PC-9 (cell line): ENCODE data around the gene FCN3. TPM values are rescaled to one million over a fixed set of nuclear protein-coding genes. Genes with fewer than 3 reads are reported as not detected.
A peak's percentile ranks its signal among the peaks of the same experiment; 100 is the strongest.

Source experiments
- BruUV-seq: library from RNA; stranded (reverse); fragments of 400-500 nt; replicated peaks from 2 replicates; lab custom pipeline; 2021; lab: Mats Ljungman, UMichigan
- CTCF ChIA-PET: fragments of 300-600 bp; sonication (Branson Sonifier 250); formaldehyde crosslinking; loops from one replicate; lab custom pipeline; 2022; ENCODE audit warnings: antibody characterized with exemption; lab: Charles Lee
- POLR2A ChIA-PET: fragments of 300-600 bp; sonication (Branson Sonifier 250); formaldehyde crosslinking; loops from one replicate; lab custom pipeline; 2022; ENCODE audit warnings: antibody characterized with exemption; ENCODE audit not compliant: unreplicated experiment; lab: Charles Lee
- DNase-seq, 2 experiments: peaks; one replicate each; pipeline versions ENCODE4 v3.0.0 to v3.0.0-alpha.2; 2015 to 2022; ENCODE audit warnings: mixed read lengths in 1 of 2
- H2AFZ ChIP-seq: fragments of 200-600 bp; sonication (generic); 2 replicates; pipeline ENCODE4 v1.8.1; 2017; ENCODE audit warnings: antibody characterized with exemption
- H3F3A ChIP-seq: fragments of 200-600 bp; sonication (generic); 2 replicates; pipeline ENCODE4 v1.8.1; 2017; ENCODE audit warnings: antibody characterized with exemption, mild to moderate bottlenecking, low read depth; ENCODE audit not compliant: insufficient read depth
- H3K27ac ChIP-seq: fragments of 200-600 bp; sonication (generic); 2 replicates; pipeline ENCODE4 v1.6.1; 2016; ENCODE audit warnings: mixed run types
- H3K27me3 ChIP-seq: fragments of 200-600 bp; sonication (generic); 2 replicates; pipeline ENCODE4 v1.6.1; 2016; ENCODE audit warnings: low read depth, mixed run types; ENCODE audit not compliant: insufficient read depth
- H3K36me3 ChIP-seq: fragments of 200-600 bp; sonication (generic); 2 replicates; pipeline ENCODE4 v1.6.1; 2016; ENCODE audit warnings: low read depth, mixed run types
- H3K4me1 ChIP-seq: fragments of 200-600 bp; sonication (generic); replicated peaks from 2 replicates; pipeline ENCODE4 v1.6.1; 2016; ENCODE audit warnings: mixed run types; ENCODE audit not compliant: insufficient read depth
- H3K4me2 ChIP-seq: fragments of 200-600 bp; sonication (generic); 2 replicates; pipeline ENCODE4 v1.6.1; 2017; ENCODE audit warnings: mixed run types
- H3K4me3 ChIP-seq: fragments of 200-600 bp; sonication (generic); 2 replicates; pipeline ENCODE4 v1.6.1; 2016; ENCODE audit warnings: mixed run types
- H3K79me2 ChIP-seq: fragments of 200-600 bp; sonication (generic); 2 replicates; pipeline ENCODE4 v1.6.1; 2017; ENCODE audit warnings: low read depth, mixed run types
- H3K9me2 ChIP-seq: fragments of 200-600 bp; sonication (generic); 2 replicates; pipeline ENCODE4 v1.8.1; 2017; ENCODE audit warnings: mild to moderate bottlenecking; ENCODE audit not compliant: insufficient read depth
- H3K9me3 ChIP-seq: fragments of 200-600 bp; sonication (generic); 2 replicates; pipeline ENCODE4 v1.8.1; 2016; ENCODE audit warnings: low read depth; ENCODE audit not compliant: insufficient read depth
- H4K20me1 ChIP-seq: fragments of 200-600 bp; sonication (generic); 2 replicates; pipeline ENCODE4 v1.8.1; 2017; ENCODE audit not compliant: insufficient read depth
- CTCF ChIP-seq: fragments of 200-600 bp; sonication (generic); conservative IDR thresholded peaks from 2 replicates; pipeline ENCODE4 v1.6.1; 2017; ENCODE audit warnings: mixed run types, antibody characterized with exemption, mild to moderate bottlenecking, moderate library complexity
- EZH2 ChIP-seq: fragments of 200-600 bp; sonication (generic); IDR thresholded peaks from 2 replicates; pipeline ENCODE4 v1.8.0; 2017; ENCODE audit warnings: antibody characterized with exemption, low read depth
- intact Hi-C: fragments of 100-400 bp; cut with micrococcal nuclease; formaldehyde crosslinking; loops from one replicate; pipeline ENCODE4 v1.10.0; 2022; ENCODE audit not compliant: unreplicated experiment
- total RNA-seq: library from RNA; stranded (reverse); gene quantifications from 2 replicates; pipeline ENCODE4 v1.2.3, GENCODE V29; 2021

The FCN3 gene
- total RNA-seq, 1 experiment from 2014 or later, result not detected

GRCh38 chr1:27342778-27343638 is 31.6 kb downstream of the FCN3 start:
- Histone ChIP-seq H3F3A (peaks cover 23% of the 10 kb centered on the region; the same call in 1 of the 2 replicates), H2AFZ (peak overlapping the region; percentile 75; the same call in 1 of the 2 replicates), H3K27me3 (no peaks in the 10 kb centered on the region), H3K9me3 (no peaks in the 10 kb centered on the region), H3K27ac (0 out of 2 replicates have a peak overlapping the region, but pooled peaks have one; percentile 37), H3K4me2 (peak overlapping the region; percentile 97), H4K20me1 (no peaks in the 10 kb centered on the region), H3K79me2 (no peaks in the 10 kb centered on the region), H3K4me1 (peaks cover 24% of the 10 kb centered on the region), H3K4me3 (peak overlapping the region; percentile 70), H3K9me2 (no peaks in the 10 kb centered on the region), H3K36me3 (no peaks in the 10 kb centered on the region)
- POLR2A ChIA-PET, result interaction anchor here (0.6 to 0.8 kb wide), 2 partner anchors 22 to 39 kb away, joined by 4 to 5 read pairs; no protein-coding TSS in a partner anchor
- CTCF ChIA-PET, result interaction anchor here (0.6 to 1.6 kb wide), 2 partner anchors 42 to 1530 kb away, joined by 3 read pairs; no protein-coding TSS in a partner anchor
- peak; percentile 62 to 89 for DNase-seq
- TF ChIP-seq EZH2, result no peak
- TF ChIP-seq CTCF, result no peak
- intact Hi-C loops, result loop anchor here (1.0 kb wide), 2 partner anchors 21 to 23 kb away; partner anchors contain the start of genes MAP3K6 and TMEM222
- no TSS peak for BruUV-seq

- H3K27ac ChIP-seq, result peak overlapping the region; percentile 34; the same call in 1 of the 2 replicates
- CTCF ChIA-PET, result interaction anchor here (0.6 kb wide), 1 partner anchor 1531 kb away, joined by 3 read pairs; no protein-coding TSS in a partner anchor
Measured at GRCh38 chr1:27342391-27342777, 32.2 kb downstream of the FCN3 start.

More at GRCh38 chr1:27342391-27342777, 32.2 kb downstream of the FCN3 start:
- Histone ChIP-seq H3K4me2 (peak overlapping the region; percentile 97), H3K27me3 (no peaks in the 10 kb centered on the region), H3K79me2 (no peaks in the 10 kb centered on the region), H3F3A (peaks cover 23% of the 10 kb centered on the region; the same call in 1 of the 2 replicates), H3K4me3 (peak overlapping the region; percentile 70), H3K9me2 (no peaks in the 10 kb centered on the region), H3K9me3 (no peaks in the 10 kb centered on the region), H3K36me3 (no peaks in the 10 kb centered on the region), H2AFZ (peak overlapping the region; percentile 72; the same call in 1 of the 2 replicates), H4K20me1 (no peaks in the 10 kb centered on the region), H3K4me1 (peaks cover 24% of the 10 kb centered on the region)
- DNase-seq, result no peak
- TSS peak; percentile 76 for BruUV-seq
- TF ChIP-seq CTCF (no peak), EZH2 (no peak)
- POLR2A ChIA-PET, result interaction anchor here (0.6 kb wide), 1 partner anchor 21 kb away, joined by 7 read pairs; no protein-coding TSS in a partner anchor
- intact Hi-C loops, result no loop called here
